HepG2 (cell line): ENCODE measurements around the gene HYAL1. TPM values are rescaled to one million over a fixed set of nuclear protein-coding genes. Genes with fewer than 3 reads are reported as not detected.

ENCODE experiments used
- E2F5 ChIP-seq: sonication (generic); formaldehyde crosslinking; conservative IDR thresholded peaks from 2 replicates; pipeline ENCODE4 v1.4.0; 2020; ENCODE audit warnings: missing genetic modification reagents
- ERF ChIP-seq: IDR thresholded peaks from 2 replicates; pipeline ENCODE4 v1.6.1; 2018; ENCODE audit warnings: missing biosample characterization, missing genetic modification reagents
- GABPA ChIP-seq, 2 experiments: IDR thresholded peaks; 2 replicates each; pipeline ENCODE4 v1.6.1; 2011 to 2016; ENCODE audit warnings: low read depth in 2 of 2, low read length in 1 of 2, missing biosample characterization in 1 of 2, missing genetic modification characterization in 1 of 2
- GLI4 ChIP-seq: sonication (generic); formaldehyde crosslinking; IDR thresholded peaks from 2 replicates; pipeline ENCODE4 v1.5.1; 2020; ENCODE audit warnings: missing genetic modification reagents, mild to moderate bottlenecking, moderate library complexity, borderline replicate concordance
- HNF1A ChIP-seq, 2 experiments: sonication (generic) in 1 of 2; formaldehyde crosslinking in 1 of 2; IDR thresholded peaks; 2 replicates each; pipeline versions ENCODE4 v1.4.0 to v1.6.1; 2016 to 2020; ENCODE audit warnings: borderline replicate concordance in 1 of 2, low read depth in 1 of 2, mild to moderate bottlenecking in 1 of 2, missing genetic modification reagents in 1 of 2
- KLF12 ChIP-seq: sonication (generic); formaldehyde crosslinking; IDR thresholded peaks from 2 replicates; pipeline ENCODE4 v1.4.0; 2020; ENCODE audit warnings: missing genetic modification reagents, borderline replicate concordance
- NFE2L2 ChIP-seq: fragments of 150-350 bp; IDR thresholded peaks from 2 replicates; pipeline ENCODE4 v1.6.1; 2014; ENCODE audit warnings: low read length
- PHF5A ChIP-seq: IDR thresholded peaks from one replicate; pipeline ENCODE4 v1.6.1; 2018; ENCODE audit warnings: low read depth, missing genetic modification reagents; ENCODE audit not compliant: unreplicated experiment
- RBAK ChIP-seq: sonication (generic); formaldehyde crosslinking; IDR thresholded peaks from 2 replicates; pipeline ENCODE4 v1.5.1; 2020; ENCODE audit warnings: mild to moderate bottlenecking, missing genetic modification reagents
- SNRNP70 ChIP-seq: fragments of 200-400 bp; formaldehyde crosslinking; IDR thresholded peaks from 2 replicates; pipeline ENCODE4 v1.6.1; 2017; ENCODE audit warnings: mild to moderate bottlenecking, low read depth, low read length, moderate library complexity
- TBX3 ChIP-seq: fragments of 450-650 bp; IDR thresholded peaks from 2 replicates; pipeline ENCODE4 v1.6.1; 2017; ENCODE audit warnings: antibody characterized with exemption, mild to moderate bottlenecking, inconsistent platforms, borderline replicate concordance
- THAP7 ChIP-seq: sonication (generic); formaldehyde crosslinking; IDR thresholded peaks from 2 replicates; pipeline ENCODE4 v1.8.1; 2023; ENCODE audit warnings: mild to moderate bottlenecking, missing genetic modification reagents
- ZNF20 ChIP-seq: sonication (generic); formaldehyde crosslinking; IDR thresholded peaks from 2 replicates; pipeline ENCODE4 v1.4.0; 2020; ENCODE audit warnings: mild to moderate bottlenecking, moderate library complexity, missing genetic modification reagents
- ZNF253 ChIP-seq: sonication (generic); formaldehyde crosslinking; IDR thresholded peaks from 2 replicates; pipeline ENCODE4 v1.8.0; 2022; ENCODE audit warnings: mild to moderate bottlenecking, missing genetic modification reagents, borderline replicate concordance
- ZNF30 ChIP-seq: sonication (generic); formaldehyde crosslinking; IDR thresholded peaks from 2 replicates; pipeline ENCODE4 v1.5.0; 2020; ENCODE audit warnings: mild to moderate bottlenecking, missing genetic modification reagents
- ZNF44 ChIP-seq: sonication (generic); formaldehyde crosslinking; IDR thresholded peaks from 2 replicates; pipeline ENCODE4 v1.5.1; 2020; ENCODE audit warnings: mild to moderate bottlenecking, missing genetic modification reagents
- ZNF574 ChIP-seq: sonication (generic); formaldehyde crosslinking; IDR thresholded peaks from 2 replicates; pipeline ENCODE4 v1.4.0; 2020; ENCODE audit warnings: missing genetic modification reagents
- ZNF589 ChIP-seq: sonication (generic); formaldehyde crosslinking; conservative IDR thresholded peaks from 2 replicates; pipeline ENCODE4 v1.8.0; 2022; ENCODE audit warnings: mild to moderate bottlenecking, moderate library complexity, missing genetic modification reagents
- ZNF713 ChIP-seq: sonication (generic); formaldehyde crosslinking; IDR thresholded peaks from 2 replicates; pipeline ENCODE4 v1.4.0; 2020; ENCODE audit warnings: mild to moderate bottlenecking, missing genetic modification reagents
- ZNF841 ChIP-seq: sonication (generic); formaldehyde crosslinking; IDR thresholded peaks from 2 replicates; pipeline ENCODE4 v1.8.1; 2023; ENCODE audit warnings: missing genetic modification reagents, borderline replicate concordance
- polyA plus RNA-seq, 8 experiments: library from polyadenylated mRNA; depleted of rRNA in 3 of 8; stranded (reverse) in 7 of 8; unstranded in 1 of 8; fragments of >200 nt; fragmentation: Illumina TruSeq in 4 of 8; extraction: Trizol in 4 of 8; gene quantifications; 2 replicates each; pipeline versions ENCODE4 v1.2.1 to v1.2.3, GENCODE V29; 2011 to 2016; ENCODE audit warnings: low read depth in 4 of 8, missing spikeins in 1 of 8, mixed read lengths in 1 of 8; ENCODE audit not compliant: insufficient read depth in 1 of 8
- total RNA-seq, 5 experiments: library from RNA; depleted of rRNA; stranded (reverse); fragments of >200 nt; fragmentation: Illumina TruSeq; extraction: Trizol; gene quantifications; 2 replicates each; pipeline ENCODE4 v1.2.3, GENCODE V29; 2016; ENCODE audit warnings: low read depth in 1 of 5

Gene HYAL1
- total and polyA plus RNA-seq, 2 of the 13 experiments (the other 11 are each of a cell fraction or from before 2014, with no cell fraction given) = 76.5 to 193 TPM

GRCh38 chr3:50350527-50351322 lies 47.4 kb upstream of the HYAL1 start, which contains the start of the genes CYB561D2 and NPRL2 (continued):
- TF ChIP-seq THAP7 (CRISPR knock-in tag) = peak; percentile 52; the same call in 1 of the 2 replicates
- TF ChIP-seq ZNF574 (CRISPR knock-in tag) = peak; percentile 93
- TF ChIP-seq ZNF841 (CRISPR knock-in tag) = no peak; the same call in 1 of the 2 replicates
- TF ChIP-seq NFE2L2 = no peak
- TF ChIP-seq KLF12 = peak; percentile 78; the same call in 1 of the 2 replicates
- no peak for TF ChIP-seq RBAK (CRISPR knock-in tag)
- TF ChIP-seq HNF1A (IDR thresholded peaks at IDR 0.05; ENCODE audit: low read depth) = 0 out of 2 replicates have a peak, but pooled peaks have one; percentile 18
- no peak; the same call in 1 of the 2 replicates for TF ChIP-seq HNF1A (CRISPR knock-in tag; IDR thresholded peaks at IDR 0.05; ENCODE audit: borderline replicate concordance)
- peak; percentile 74; the same call in 1 of the 2 replicates for TF ChIP-seq ZNF589 (CRISPR knock-in tag)
- peak; percentile 21; the same call in 1 of the 2 replicates for TF ChIP-seq GLI4 (CRISPR knock-in tag)
- TF ChIP-seq GABPA (IDR thresholded peaks at IDR 0.05; ENCODE audit: low read depth, low read length) = no peak
- peak; percentile 93 for TF ChIP-seq GABPA (CRISPR knock-in tag; IDR thresholded peaks at IDR 0.05; ENCODE audit: low read depth)
- no peak for TF ChIP-seq E2F5 (CRISPR knock-in tag)
- peak; percentile 95 for TF ChIP-seq ERF (CRISPR knock-in tag)
- TF ChIP-seq ZNF44 (CRISPR knock-in tag) = peak; percentile 83
- TF ChIP-seq ZNF20 (CRISPR knock-in tag) = peak; percentile 65; the same call in 1 of the 2 replicates
- no peak for TF ChIP-seq PHF5A
- TF ChIP-seq ZNF713 (CRISPR knock-in tag) = no peak
- TF ChIP-seq ZNF30 (CRISPR knock-in tag) = peak; percentile 97
- TF ChIP-seq SNRNP70 = no peak
- TF ChIP-seq TBX3 = no peak
- TF ChIP-seq ZNF253 (CRISPR knock-in tag) = peak; percentile 95
